Fibroblast of villous mesenchyme (primary cell): ENCODE results near the gene ATPAF1. TPM values are rescaled to one million over a fixed set of nuclear protein-coding genes. Genes with fewer than 3 reads are reported as not detected.
A peak's percentile ranks its signal among the peaks of the same experiment; 100 is the strongest.

Experiments
- DNase-seq: peaks from one replicate; pipeline ENCODE4 v3.0.0-alpha.2; 2010; ENCODE audit warnings: low read depth
- H3K4me3 ChIP-seq: 2 replicates; pipeline ENCODE4 v1.5.1; 2011; ENCODE audit warnings: low read depth, mild to moderate bottlenecking, low read length
- CTCF ChIP-seq: IDR thresholded peaks from 2 replicates; pipeline ENCODE4 v1.5.1; 2012; ENCODE audit warnings: low read depth, mild to moderate bottlenecking, low read length; ENCODE audit not compliant: insufficient read depth
- total RNA-seq: library from RNA; depleted of rRNA; stranded (reverse); fragments of >200 nt; gene quantifications from 2 replicates; pipeline ENCODE4 v1.2.3, GENCODE V29; 2012

The ATPAF1 gene
- total RNA-seq, 1 donor: 66.1 TPM

DNA sequence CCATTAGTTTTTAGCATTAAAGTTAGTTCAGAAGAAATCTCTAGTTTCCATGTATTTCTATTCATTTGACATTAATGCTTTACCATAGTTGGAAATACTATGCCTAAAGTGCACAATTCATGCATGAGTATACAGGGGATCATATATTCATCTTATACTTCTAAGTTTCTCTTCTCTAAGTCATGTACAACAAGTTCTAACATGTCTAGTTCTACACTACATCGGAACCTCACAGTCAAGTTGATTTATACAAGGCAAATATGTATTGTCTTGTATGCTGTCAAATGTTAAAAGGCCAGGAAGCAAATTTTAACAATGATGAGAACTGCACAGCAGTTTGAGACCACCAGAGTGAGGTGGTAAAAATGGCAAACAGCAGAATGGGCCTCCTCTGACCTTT is 28.6 kb downstream of the ATPAF1 start:
- TF ChIP-seq CTCF: no peak
- no peak overlapping the region for H3K4me3 ChIP-seq
- no peak for DNase-seq

GRCh38 chr1:46638921-46639320 is 29.2 kb downstream of the ATPAF1 start:
- H3K4me3 ChIP-seq: no peak overlapping the region
- DNase-seq: no peak
- no peak for TF ChIP-seq CTCF

- no peak overlapping the region for H3K4me3 ChIP-seq
- no peak for DNase-seq
- no peak for TF ChIP-seq CTCF
These were observed 30.6 kb downstream of the ATPAF1 start for GRCh38 chr1:46637444-46638083.

- DNase-seq: no peak
- no peak overlapping the region for H3K4me3 ChIP-seq
- TF ChIP-seq CTCF: no peak
These were observed 33.0 kb downstream of the ATPAF1 start for GRCh38 chr1:46635205-46635604.

DNA sequence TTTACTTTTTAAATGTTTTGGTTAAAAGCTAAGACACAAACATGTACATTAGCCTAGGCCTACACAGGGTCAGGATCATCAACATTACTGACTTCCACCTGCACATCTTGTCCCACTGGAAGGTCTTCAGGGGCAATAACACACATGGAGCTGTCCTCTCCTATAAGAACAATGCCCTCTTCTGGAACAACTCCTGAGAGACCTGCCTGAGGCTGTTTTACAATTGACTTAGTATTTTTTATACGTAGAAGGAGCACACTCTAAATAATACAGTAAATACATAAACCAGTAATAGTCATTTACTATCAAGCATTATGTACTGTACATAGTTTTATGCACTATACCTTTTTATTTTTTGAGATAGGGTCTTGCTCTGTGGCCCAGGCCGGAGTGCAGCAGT is 37.4 kb downstream of the ATPAF1 start:
- no peak for TF ChIP-seq CTCF
- H3K4me3 ChIP-seq: no peak overlapping the region
- no peak for DNase-seq

DNA sequence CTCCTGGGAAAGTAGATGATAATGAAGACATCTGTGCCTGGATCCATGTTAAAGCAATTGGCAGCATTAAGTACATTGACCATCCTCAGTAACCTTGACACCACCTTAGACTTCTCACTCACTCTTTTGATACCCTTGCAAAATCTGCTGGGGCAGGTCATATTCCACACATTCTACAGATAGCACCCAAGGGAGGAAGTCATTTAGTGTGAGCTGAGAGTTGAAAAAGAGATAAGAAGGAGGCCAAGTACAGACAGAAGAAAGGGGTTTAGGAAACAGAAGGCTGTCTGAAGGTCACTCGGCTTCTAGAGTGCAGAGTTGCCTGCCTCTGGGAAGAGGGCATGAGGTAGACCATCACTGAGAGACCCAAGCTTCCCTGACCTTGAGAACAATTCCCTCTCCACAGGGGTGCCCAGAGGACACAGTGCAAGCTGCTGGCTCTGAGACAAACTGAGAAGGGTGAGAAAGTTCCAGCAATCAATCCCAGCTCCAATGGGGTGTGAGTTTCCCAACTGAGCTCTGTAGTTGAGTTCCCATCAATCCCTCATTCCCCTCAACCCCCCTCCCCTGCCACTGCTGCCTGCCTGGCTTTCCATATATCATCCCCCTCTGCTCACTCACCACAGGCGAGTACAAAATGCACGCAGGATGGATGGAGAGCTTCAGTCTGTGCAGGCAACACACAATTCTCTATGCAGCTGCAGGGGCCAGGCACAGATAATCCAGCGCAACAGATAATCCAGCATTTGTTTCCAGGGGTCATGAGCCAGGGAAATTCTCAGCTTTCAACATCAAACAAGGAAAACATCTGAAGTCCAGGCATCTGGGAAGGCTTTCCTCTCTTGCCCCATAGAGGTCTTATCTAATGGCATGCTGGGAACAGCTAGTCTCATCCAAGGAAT is 44.2 kb downstream of the ATPAF1 start:
- peak; percentile 92 for DNase-seq
- TF ChIP-seq CTCF: no peak
- H3K4me3 ChIP-seq: no peak overlapping the region

DNA sequence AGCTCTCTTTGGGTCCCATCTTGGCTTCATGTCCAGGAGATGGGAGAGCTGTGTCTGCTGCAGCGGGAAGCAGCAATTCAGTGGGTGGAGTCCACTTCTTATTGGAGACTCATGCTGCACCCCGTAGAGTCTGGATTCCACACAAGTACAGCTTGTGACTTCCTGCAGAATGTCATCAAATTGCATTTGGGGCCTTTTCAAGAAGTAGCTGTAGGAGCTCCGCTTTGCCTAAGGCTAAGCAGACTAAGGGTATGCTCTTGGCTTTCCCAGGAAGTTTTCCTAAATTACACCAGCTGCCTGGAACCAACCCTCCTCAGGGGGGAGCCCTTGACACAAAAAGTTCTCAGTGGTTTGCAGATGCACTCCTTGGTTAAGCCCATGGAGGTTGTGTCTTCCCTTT is 45.8 kb downstream of the ATPAF1 start:
- TF ChIP-seq CTCF: peak; percentile 61
- peak; percentile 59 for DNase-seq
- H3K4me3 ChIP-seq: no peak overlapping the region
